Activated naive CD4-positive, alpha-beta T cell treated with Interleukin-2 at 50 U/mL for 16 hours (primary cell): ENCODE results near the gene RASAL2.
"Not testable (repeated sequence)": the region's sequence is repeated elsewhere in the genome, so short reads cannot be mapped to it uniquely, and the experiment has no call there.

Experiments used
- DNase-seq: peaks from one replicate; pipeline ENCODE4 v3.0.0-alpha.2; 2020

Gene RASAL2

DNA sequence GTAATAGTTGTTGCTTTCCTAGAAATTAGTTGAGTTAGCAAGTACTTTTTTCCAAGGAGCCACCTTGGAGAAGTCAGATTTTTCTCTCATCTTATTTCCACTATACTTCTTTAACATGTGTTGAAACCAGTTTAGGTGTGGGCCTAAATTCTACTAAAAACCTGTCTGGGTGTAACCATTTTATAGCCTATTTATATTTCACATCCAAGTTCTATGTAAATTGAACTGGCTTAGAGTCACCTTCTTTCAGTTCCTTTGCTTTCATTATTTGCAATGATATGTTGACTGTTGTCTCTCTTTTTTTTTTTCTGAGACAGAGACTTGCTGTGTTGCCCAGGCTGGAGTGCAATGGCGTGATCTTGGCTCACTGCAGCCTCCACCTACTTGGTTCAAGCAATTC, 207.2 kb downstream of the RASAL2 start:
- DNase-seq = no peak

DNA sequence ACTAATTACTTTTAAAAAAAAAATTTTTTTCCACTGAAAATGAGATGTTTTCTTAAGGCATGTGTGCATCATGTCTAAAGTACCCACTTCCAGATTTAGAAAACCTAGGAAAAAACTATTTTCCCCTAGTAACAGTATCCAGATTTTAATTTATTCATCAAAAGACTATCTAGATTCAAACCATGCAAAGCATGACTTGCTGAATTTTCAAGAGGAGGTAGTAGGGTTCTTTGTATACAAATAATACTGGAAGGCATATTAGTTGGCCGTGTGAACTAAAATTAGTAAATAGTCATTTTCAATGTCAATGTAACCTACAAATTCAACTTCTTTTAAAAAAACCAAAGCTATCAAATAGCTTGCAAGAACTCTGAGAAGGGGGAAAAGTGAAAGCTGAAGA, 213.4 kb downstream of the RASAL2 start:
- no peak for DNase-seq

- no peak for DNase-seq
These were observed 214.5 kb downstream of the RASAL2 start for GRCh38 chr1:178308438-178308837.

DNA sequence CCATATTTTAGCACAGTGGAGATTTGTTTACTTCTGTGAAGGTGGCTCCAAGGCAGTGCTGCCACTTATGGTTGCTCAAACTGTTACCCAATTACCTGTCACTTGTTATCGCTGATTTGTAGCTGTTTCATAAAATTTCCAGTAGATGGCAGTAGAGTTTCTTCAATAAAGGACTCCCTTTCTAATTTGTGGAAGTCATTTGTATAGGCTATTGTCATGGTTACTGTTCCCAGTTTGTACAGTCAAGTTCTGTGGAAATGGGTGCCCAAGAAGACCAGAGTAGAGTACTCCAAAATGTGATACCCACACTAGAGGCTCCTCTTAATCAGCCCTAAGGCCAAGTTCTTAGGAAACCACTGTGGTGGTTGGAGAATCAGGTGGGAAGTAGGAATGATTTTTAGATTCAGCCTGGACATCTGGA, 216.8 kb downstream of the RASAL2 start:
- no peak for DNase-seq

GRCh38 chr1:178311164-178311563, 217.3 kb downstream of the RASAL2 start:
- no peak for DNase-seq

DNA sequence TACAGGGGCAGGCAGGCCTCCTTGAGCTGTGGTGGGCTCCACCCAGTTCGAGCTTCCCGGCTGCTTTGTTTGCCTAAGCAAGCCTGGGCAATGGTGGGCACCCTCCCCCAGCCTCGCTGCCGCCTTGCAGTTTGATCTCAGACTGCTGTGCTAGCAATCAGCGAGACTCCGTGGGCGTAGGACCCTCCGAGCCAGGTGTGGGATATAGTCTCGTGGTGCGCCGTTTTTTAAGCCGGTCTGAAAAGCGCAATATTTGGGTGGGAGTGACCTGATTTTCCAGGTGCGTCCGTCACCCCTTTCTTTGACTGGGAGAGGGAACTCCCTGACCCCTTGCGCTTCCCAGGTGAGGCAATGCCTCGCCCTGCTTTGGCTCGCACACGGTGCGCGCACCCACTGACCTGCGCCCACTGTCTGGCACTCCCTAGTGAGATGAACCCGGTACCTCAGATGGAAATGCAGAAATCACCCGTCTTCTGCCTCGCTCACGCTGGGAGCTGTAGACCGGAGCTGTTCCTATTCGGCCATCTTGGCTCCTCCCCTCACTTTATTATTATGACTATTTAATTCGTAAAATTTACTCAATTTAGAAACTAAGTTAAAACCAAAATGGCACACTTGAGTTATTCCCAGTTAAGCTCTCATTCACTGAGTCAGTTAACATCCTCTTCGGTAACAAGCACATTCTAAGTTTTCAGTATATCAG, 226.5 kb downstream of the RASAL2 start:
- DNase-seq = not testable (repeated sequence)

DNA sequence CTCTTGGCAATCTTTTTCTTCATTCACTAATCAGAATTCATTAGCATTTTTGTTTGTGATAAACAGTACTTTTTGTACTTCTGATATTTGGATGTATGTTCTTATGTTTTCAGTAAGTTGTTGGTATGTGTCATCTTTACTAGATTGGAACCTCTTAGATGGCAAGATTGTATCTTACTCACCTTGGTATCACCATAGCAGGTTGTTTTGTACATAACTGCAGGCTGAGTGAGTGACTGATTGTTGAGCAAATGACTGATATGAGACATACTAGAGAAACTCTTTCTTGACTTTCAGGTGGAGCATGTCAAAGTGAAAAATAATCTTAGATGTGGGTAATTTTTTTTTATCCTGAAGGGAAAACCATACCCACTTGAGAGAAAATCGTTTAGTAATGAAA, 229.2 kb downstream of the RASAL2 start:
- no peak for DNase-seq

DNA sequence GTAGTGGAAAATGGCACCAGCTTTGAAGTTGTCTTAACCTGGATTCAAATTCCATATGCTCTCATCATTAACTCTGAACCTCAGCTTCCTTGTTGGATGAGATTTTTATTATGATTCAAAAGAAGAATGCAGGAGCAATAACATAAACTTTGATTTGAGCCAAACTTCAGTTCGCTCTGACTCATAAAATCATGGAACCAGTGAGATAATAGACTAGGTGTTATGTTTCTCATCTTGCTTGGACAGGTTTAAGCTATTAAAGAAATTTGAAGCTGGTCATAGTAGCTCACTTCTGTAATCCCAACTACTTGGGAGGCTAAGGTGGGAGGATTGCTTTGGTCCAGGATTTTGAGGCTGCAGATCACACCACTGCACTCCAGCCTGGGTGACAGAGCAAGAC, 230.1 kb downstream of the RASAL2 start:
- no peak for DNase-seq

DNA sequence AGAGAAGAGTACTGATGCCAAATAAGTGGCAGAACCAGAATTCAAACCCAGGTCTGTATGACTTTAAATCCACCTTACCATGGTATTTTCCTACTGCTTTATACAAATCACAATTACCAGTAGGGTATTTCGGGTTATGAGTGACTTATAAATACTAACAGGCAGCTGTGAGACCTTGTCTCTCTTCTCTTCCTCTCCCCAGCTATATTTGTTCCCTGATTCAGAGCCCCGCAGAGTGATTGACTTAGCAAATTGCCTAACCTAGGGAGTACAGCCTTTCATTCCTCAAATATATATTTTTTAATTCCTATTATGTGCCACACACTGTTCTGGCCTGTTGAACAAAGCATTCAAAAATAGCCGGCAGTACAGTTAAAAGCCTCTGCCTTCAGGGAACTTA, 234.8 kb downstream of the RASAL2 start:
- no peak for DNase-seq

DNA sequence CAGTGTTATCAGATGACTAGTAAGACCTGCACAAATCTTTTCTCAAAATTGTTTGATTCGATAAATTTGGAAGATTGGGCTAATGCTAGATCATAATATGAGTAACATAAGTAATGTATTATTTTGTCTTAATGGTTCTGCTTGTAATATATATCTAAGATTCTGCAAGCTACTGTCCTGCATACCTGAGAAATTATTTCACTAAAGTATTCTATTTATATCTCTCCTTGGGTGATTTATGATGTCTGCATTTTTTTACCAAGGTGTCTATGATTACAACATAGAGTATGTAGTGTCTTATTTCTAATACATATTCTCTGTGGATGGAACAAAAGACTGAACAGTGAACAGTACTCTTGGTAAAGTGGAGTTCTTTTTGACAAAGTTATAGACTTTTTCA, 236.2 kb downstream of the RASAL2 start:
- DNase-seq = no peak

DNA sequence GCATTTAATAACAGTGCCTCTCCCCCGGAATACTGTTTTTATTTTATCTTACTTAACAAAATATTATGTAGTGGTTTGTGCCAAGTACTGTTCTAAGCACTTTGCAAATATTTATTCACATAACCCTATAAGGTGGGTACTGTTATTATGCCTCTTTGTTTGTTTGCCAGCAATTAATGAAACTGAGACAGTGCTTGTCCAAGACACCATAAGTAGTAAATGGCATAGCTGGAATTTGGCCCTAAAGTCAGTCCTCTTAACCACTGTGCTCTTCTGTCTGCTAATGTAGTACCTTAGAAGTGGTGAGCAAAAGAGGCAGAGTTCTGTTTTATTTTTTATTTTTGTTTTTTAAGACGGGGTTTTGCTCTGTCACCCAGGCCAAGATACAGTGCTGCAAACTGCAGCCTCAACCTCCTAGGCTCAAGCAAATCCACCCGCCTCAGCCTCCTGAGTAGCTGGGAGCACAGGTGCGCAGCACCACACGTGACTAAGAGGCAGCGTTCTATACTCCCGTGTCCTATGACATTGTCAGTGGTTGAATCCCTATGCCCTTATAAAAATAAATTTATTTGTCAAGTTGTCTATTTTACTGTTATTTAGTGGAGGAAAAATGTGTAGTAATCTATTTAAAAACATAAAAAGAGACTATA, 237.1 kb downstream of the RASAL2 start:
- no peak for DNase-seq

DNA sequence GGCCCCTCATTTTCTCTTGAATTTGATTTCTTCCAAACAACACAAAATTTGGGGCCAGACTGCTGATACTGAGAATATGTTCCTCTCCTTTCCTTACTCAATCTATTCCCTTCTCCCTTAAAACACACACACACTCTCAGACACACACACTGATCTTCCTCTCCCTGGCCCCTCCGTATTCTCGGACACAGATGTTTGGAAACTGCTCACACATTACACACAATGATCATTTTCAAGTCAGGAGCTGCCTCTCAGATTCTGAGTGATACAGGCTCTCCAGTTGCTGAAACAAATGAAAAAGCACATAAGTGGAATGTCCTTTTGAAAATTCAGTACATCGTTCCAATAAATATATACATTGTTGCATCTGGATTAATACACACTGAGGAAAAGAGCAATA, 241.5 kb downstream of the RASAL2 start:
- no peak for DNase-seq

DNA sequence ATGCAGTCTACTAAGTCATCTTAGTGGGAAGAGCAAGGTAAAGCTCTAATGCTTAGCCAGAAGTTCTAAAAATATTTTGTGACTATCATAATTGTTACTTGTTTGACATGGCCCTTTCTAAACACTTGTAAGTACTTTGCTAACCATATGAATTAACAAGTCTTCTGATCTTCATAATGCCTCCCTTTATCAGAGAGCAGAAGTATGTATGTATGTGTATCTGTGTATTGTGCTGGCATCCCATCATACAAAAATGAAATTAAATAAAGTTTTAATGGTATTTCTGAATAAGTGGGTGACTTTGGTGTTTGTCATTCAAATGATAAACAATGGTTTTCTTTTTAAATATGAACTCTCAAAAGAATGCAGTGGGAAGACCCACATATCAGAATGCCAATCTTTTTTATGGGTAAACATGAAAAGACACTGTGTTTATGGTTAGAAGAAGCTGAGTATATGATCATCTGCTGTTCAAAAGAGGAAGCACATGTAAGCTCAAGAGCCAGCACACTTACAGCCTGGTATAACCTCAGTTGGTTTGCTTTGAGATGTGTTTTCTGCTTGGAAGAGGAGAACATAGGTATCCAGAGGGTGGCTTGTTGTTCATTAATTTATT, 243.3 kb downstream of the RASAL2 start:
- no peak for DNase-seq

GRCh38 chr1:178339834-178340233, 245.9 kb downstream of the RASAL2 start:
- no peak for DNase-seq

DNA sequence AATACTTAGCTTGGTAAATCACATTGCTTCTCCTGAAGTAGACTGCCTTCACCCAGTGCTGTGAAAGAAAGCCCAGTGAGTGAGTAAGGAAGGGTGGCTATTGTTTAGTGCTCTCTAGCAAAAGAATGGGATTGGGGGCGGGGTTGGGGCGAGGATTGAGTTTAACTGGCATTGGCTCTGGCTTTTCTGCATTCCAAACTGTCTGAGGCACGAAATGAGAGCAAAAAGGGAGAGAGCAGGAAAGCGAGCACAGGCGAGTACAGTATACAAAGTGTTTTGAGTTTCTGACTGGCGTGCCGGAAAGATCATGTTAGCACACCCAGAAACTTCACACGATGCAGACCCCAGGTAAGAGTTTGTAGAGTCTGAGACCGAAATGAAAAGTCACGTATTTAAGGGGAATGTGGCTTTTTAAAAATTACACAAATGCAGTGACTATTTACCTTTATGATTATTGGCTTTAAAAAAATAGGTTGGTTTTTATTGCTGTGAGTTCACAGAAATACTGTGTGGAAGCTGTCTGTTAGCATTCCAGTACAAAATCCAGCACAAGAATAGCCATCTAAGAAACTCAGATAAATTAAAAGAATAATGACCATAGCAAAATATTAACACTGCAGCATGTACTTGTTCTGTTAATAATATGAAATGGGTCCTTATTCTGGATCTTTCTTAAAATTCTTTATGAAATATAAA, 247.5 kb downstream of the RASAL2 start:
- DNase-seq = no peak

- DNase-seq = no peak
These were observed 248.8 kb downstream of the RASAL2 start for GRCh38 chr1:178342745-178343144.

DNA sequence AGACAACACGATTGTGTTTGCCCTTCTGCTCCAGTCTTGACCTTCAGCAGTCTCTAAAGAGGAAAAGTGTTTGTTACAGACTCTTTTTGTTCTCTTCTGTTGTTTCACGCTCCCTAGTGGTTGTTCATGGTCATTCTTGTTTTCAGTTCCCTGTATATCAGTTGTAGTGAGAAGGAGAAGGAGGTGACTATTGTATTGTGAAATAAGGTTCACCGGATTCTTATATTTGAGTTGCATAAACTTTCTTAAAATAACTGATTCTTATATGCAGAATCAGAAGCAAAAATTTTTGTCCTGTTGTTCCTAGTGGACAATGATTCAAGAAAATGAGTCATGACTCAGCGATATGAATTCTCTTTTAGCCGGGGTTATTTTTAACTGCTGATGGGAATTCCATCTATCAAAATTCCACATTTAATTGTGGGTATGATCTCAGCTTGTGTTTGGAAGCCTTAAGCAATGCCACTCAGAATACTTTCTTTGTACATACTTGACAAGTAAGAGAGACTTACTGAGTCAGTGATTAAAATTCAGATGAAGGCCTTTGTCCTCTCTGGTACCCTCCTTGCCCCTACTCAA, 250.7 kb downstream of the RASAL2 start:
- no peak for DNase-seq

- no peak for DNase-seq
These were observed 251.3 kb downstream of the RASAL2 start for GRCh38 chr1:178345238-178345637.

GRCh38 chr1:178345807-178346206, 251.9 kb downstream of the RASAL2 start:
- DNase-seq = no peak

- DNase-seq = no peak
These were observed 255.9 kb downstream of the RASAL2 start for GRCh38 chr1:178349801-178350200.

DNA sequence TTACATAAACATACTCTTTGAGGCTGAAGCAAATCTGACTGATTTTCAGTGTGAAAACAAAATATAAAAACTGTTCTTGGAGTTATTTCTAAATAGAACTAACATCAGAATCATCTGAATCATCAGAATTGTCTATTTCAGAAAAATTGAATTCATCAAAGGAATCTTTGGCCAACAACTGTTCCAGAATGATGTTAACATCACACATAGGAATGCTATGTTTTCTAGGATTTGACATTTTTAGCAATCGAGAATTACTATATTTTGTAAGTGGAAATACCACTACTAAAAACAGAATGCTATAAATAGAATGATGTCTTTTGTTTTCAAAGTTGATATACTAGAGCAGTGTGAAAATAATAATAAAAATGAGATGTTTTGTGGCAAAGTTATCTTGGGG, 258.0 kb downstream of the RASAL2 start:
- not testable (repeated sequence) for DNase-seq

DNA sequence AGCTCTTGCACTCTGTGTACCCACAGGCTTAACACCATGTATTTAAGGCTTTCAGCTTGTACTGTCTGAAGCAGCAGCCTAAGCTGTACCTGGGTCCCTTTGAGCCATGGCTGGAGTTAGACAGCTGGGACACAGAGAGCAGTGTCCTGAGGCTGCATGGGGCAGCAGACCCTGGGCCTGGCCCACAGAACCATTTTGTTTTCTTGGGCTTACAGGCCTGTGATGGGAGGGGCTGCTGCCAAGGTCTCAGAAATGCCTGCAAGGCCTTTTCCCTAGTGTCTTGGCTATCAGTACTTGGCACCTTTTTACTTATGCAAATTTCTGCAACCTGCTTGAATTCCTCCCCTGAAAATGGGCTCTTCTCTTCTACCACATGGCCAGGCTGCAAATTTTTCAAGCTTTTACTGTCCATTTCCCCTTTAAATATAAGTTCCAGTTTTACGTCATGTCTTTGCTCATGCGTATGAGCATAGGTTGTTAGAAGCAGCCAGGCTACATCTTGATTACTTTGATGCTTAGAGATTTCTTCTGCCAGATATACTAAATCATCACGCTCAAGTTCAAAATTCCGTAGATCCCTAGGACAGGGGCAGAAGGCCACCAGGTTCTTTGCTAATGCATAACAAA, 259.0 kb downstream of the RASAL2 start:
- DNase-seq = no peak

- no peak for DNase-seq
These were observed 259.6 kb downstream of the RASAL2 start for GRCh38 chr1:178353524-178353923.
